OCI-LY7 (cell line): ENCODE results near the gene ROBO1. TPM values are rescaled to one million over a fixed set of nuclear protein-coding genes. Genes with fewer than 3 reads are reported as not detected.

Source experiments
- BruUV-seq: library from RNA; stranded (reverse); fragments of 400-500 nt; replicated peaks from 2 replicates; lab custom pipeline; 2021; lab: Mats Ljungman, UMichigan
- CTCF ChIA-PET: fragments of 300-600 bp; sonication (Branson Sonifier 250); formaldehyde crosslinking; loops from one replicate; lab custom pipeline; 2022; ENCODE audit warnings: antibody characterized with exemption; ENCODE audit not compliant: unreplicated experiment; lab: Charles Lee
- POLR2A ChIA-PET: fragments of 300-600 bp; sonication (Branson Sonifier 250); formaldehyde crosslinking; loops from one replicate; lab custom pipeline; 2022; ENCODE audit warnings: antibody characterized with exemption; lab: Charles Lee
- DNase-seq: peaks from one replicate; pipeline ENCODE4 v3.0.0-alpha.2; 2015; ENCODE audit warnings: low spot score
- H2AFZ ChIP-seq: fragments of 200-600 bp; sonication (generic), shearing (Covaris generic); 2 replicates; pipeline ENCODE4 v1.6.1; 2014; ENCODE audit warnings: mild to moderate bottlenecking, antibody characterized with exemption, low read length, moderate library complexity
- H3K27ac ChIP-seq: fragments of 200-600 bp; sonication (generic); 2 replicates; pipeline ENCODE4 v1.5.1; 2014; ENCODE audit warnings: mixed run types, low read depth, mild to moderate bottlenecking, moderate library complexity, low read length, inconsistent platforms; ENCODE audit not compliant: poor library complexity, severe bottlenecking
- H3K36me3 ChIP-seq: fragments of 200-600 bp; sonication (generic); 2 replicates; pipeline ENCODE4 v1.6.1; 2014; ENCODE audit warnings: mild to moderate bottlenecking, antibody characterized with exemption, low read length, moderate library complexity, mixed read lengths; ENCODE audit not compliant: insufficient read depth
- H3K4me1 ChIP-seq: fragments of 200-600 bp; sonication (generic); 2 replicates; pipeline ENCODE4 v1.5.1; 2014; ENCODE audit warnings: mild to moderate bottlenecking, low read length; ENCODE audit not compliant: insufficient read depth, poor library complexity, severe bottlenecking
- H3K4me2 ChIP-seq: fragments of 200-600 bp; sonication (generic); 2 replicates; pipeline ENCODE4 v1.6.1; 2014; ENCODE audit warnings: mild to moderate bottlenecking, low read length
- H3K4me3 ChIP-seq: fragments of 200-600 bp; sonication (generic); 2 replicates; pipeline ENCODE4 v1.5.1; 2014; ENCODE audit warnings: mild to moderate bottlenecking, low read depth, low read length; ENCODE audit not compliant: poor library complexity, severe bottlenecking
- H3K79me2 ChIP-seq: fragments of 200-600 bp; sonication (generic); 2 replicates; pipeline ENCODE4 v1.6.1; 2016; ENCODE audit warnings: low read depth, mild to moderate bottlenecking, low read length, moderate library complexity, mixed read lengths; ENCODE audit not compliant: insufficient read depth
- H3K9me2 ChIP-seq: fragments of 200-600 bp; sonication (generic); 2 replicates; pipeline ENCODE4 v1.6.1; 2016; ENCODE audit warnings: mild to moderate bottlenecking, low read length, mixed read lengths; ENCODE audit not compliant: insufficient read depth
- H3K9me3 ChIP-seq: fragments of 200-600 bp; sonication (generic); 2 replicates; pipeline ENCODE4 v1.6.1; 2014; ENCODE audit warnings: mild to moderate bottlenecking, mixed run types, low read length, mixed read lengths
- H4K20me1 ChIP-seq: fragments of 200-600 bp; sonication (generic); 2 replicates; pipeline ENCODE4 v1.6.1; 2014; ENCODE audit warnings: mild to moderate bottlenecking, antibody characterized with exemption, low read length, moderate library complexity, mixed read lengths; ENCODE audit not compliant: insufficient read depth
- CTCF ChIP-seq: fragments of 200-600 bp; sonication (generic); conservative IDR thresholded peaks from 2 replicates; pipeline ENCODE4 v1.5.1; 2014; ENCODE audit warnings: mild to moderate bottlenecking, antibody characterized with exemption, low read length, moderate library complexity, mixed read lengths
- EZH2phosphoT487 ChIP-seq: fragments of 200-600 bp; sonication (generic); IDR thresholded peaks from 2 replicates; pipeline ENCODE4 v1.6.1; 2018; ENCODE audit warnings: low read depth, borderline replicate concordance, mild to moderate bottlenecking, mixed run types, antibody characterized with exemption, low read length, moderate library complexity, mixed read lengths
- intact Hi-C: fragments of 100-400 bp; cut with micrococcal nuclease; formaldehyde crosslinking; loops from one replicate; pipeline ENCODE4 v1.10.0; 2022; ENCODE audit not compliant: unreplicated experiment
- total RNA-seq, 2 experiments: library from RNA; depleted of rRNA in 1 of 2; stranded (reverse); fragments of >200 nt in 1 of 2; shearing (Covaris generic) in 1 of 2; gene quantifications; 2 replicates each; pipeline ENCODE4 v1.2.3, GENCODE V29; 2014 to 2022

Gene ROBO1
- total RNA-seq, 2 experiments from 2014 or later = not detected

- no peaks in the 10 kb centered on the region for H3K4me1 ChIP-seq
- BruUV-seq = no TSS peak
- no peak overlapping the region for H3K4me3 ChIP-seq
- H4K20me1 ChIP-seq = no peaks in the 10 kb centered on the region
- CTCF ChIA-PET = no interaction called here
- no peak overlapping the region for H3K4me2 ChIP-seq
- no peak overlapping the region for H3K27ac ChIP-seq
- POLR2A ChIA-PET = no interaction called here
- no peaks in the 10 kb centered on the region for H3K9me2 ChIP-seq
- H2AFZ ChIP-seq = no peak overlapping the region
- no peaks in the 10 kb centered on the region for H3K9me3 ChIP-seq
- intact Hi-C loops = no loop called here
- H3K79me2 ChIP-seq = no peaks in the 10 kb centered on the region
- TF ChIP-seq CTCF = no peak
- TF ChIP-seq EZH2phosphoT487 = no peak
- no peak for DNase-seq
- H3K36me3 ChIP-seq = no peaks in the 10 kb centered on the region
Observed at GRCh38 chr3:79314962-79315361, 452.8 kb downstream of the ROBO1 start.

- Histone ChIP-seq H4K20me1 (no peaks in the 10 kb centered on the region), H3K9me3 (no peaks in the 10 kb centered on the region), H3K27ac (no peak overlapping the region), H3K79me2 (no peaks in the 10 kb centered on the region), H2AFZ (no peak overlapping the region), H3K4me2 (no peak overlapping the region), H3K4me1 (no peaks in the 10 kb centered on the region), H3K9me2 (no peaks in the 10 kb centered on the region), H3K36me3 (no peaks in the 10 kb centered on the region), H3K4me3 (no peak overlapping the region)
- ChIA-PET CTCF (no interaction called here), POLR2A (no interaction called here)
- no peak for DNase-seq
- intact Hi-C loops = no loop called here
- TF ChIP-seq EZH2phosphoT487 = no peak
- TF ChIP-seq CTCF = no peak
- no TSS peak for BruUV-seq
Observed at GRCh38 chr3:79314544-79314943, 453.3 kb downstream of the ROBO1 start.

GRCh38 chr3:79310016-79310415, 457.8 kb downstream of the ROBO1 start:
- DNase-seq = no peak
- H3K36me3 ChIP-seq = no peaks in the 10 kb centered on the region
- intact Hi-C loops = no loop called here
- H4K20me1 ChIP-seq = no peaks in the 10 kb centered on the region
- H3K27ac ChIP-seq = no peak overlapping the region
- H3K9me2 ChIP-seq = no peaks in the 10 kb centered on the region
- H3K79me2 ChIP-seq = no peaks in the 10 kb centered on the region
- H3K4me1 ChIP-seq = no peaks in the 10 kb centered on the region
- no TSS peak for BruUV-seq
- no peak overlapping the region for H3K4me2 ChIP-seq
- H3K4me3 ChIP-seq = no peak overlapping the region
- ChIA-PET CTCF (no interaction called here), POLR2A (no interaction called here)
- no peak overlapping the region for H2AFZ ChIP-seq
- no peaks in the 10 kb centered on the region for H3K9me3 ChIP-seq
- TF ChIP-seq EZH2phosphoT487 = no peak
- no peak for TF ChIP-seq CTCF
